Esophagus muscularis mucosa (tissue), 4 donors: ENCODE measurements around the gene FCHO1. TPM values are rescaled to one million over a fixed set of nuclear protein-coding genes. Genes with fewer than 3 reads are reported as not detected.

Source experiments
- DNase-seq: peaks from one replicate; pipeline ENCODE4 v3.0.0-alpha.2; 2017; ENCODE audit errors: extremely low spot score
- H3K27ac ChIP-seq, 4 donors: fragments of 200-600 bp; sonication (generic); replicated peaks in 1 of 4; 1 replicate in 3 of 4; 2 replicates in 1 of 4; pipeline ENCODE4 v1.5.1; 2016 to 2019; ENCODE audit warnings: mild to moderate bottlenecking in 1 of 4
- H3K27me3 ChIP-seq, 4 donors: fragments of 200-600 bp; sonication (generic); one replicate each; pipeline versions ENCODE4 v1.5.1 to v1.6.0; 2016 to 2019
- H3K36me3 ChIP-seq, 4 donors: fragments of 200-600 bp; sonication (generic); one replicate each; pipeline ENCODE4 v1.5.1; 2016 to 2019
- H3K4me1 ChIP-seq, 4 donors: fragments of 200-600 bp; sonication (generic); one replicate each; pipeline ENCODE4 v1.5.1; 2016 to 2019
- H3K4me3 ChIP-seq, 4 donors: fragments of 200-600 bp; sonication (generic); 1 replicate in 2 of 4; 2 replicates in 2 of 4; pipeline ENCODE4 v1.5.1; 2016 to 2019; ENCODE audit warnings: mild to moderate bottlenecking in 4 of 4, moderate library complexity in 1 of 4
- H3K9me3 ChIP-seq, 4 donors: fragments of 200-600 bp; sonication (generic); 1 replicate in 3 of 4; 2 replicates in 1 of 4; pipeline ENCODE4 v1.5.1; 2016 to 2019
- CTCF ChIP-seq, 3 experiments: fragments of 200-600 bp in 2 of 3; fragments of 450-650 bp in 1 of 3; sonication (generic) in 2 of 3; IDR thresholded peaks; one replicate each; pipeline ENCODE4 v1.5.1; 2017 to 2019; ENCODE audit warnings: antibody characterized with exemption in 3 of 3, mild to moderate bottlenecking in 2 of 3, moderate library complexity in 1 of 3
- EP300 ChIP-seq: sonication (generic); formaldehyde crosslinking; IDR thresholded peaks from one replicate; pipeline ENCODE4 v1.6.1; 2017; ENCODE audit warnings: antibody characterized with exemption
- POLR2A ChIP-seq: fragments of 450-650 bp; IDR thresholded peaks from one replicate; pipeline ENCODE4 v1.6.1; 2017; ENCODE audit warnings: antibody characterized with exemption, moderate library complexity, mild to moderate bottlenecking, low read depth
- POLR2AphosphoS5 ChIP-seq, 2 donors: sonication (generic); formaldehyde crosslinking; IDR thresholded peaks; one replicate each; pipeline ENCODE4 v1.6.1; 2017; ENCODE audit warnings: antibody characterized with exemption in 2 of 2
- WGBS: methylation state at CpG from one replicate; pipeline ENCODE4 v1.1.5; 2018; 5-methylcytosine and 5-hydroxymethylcytosine counted together
- intact Hi-C: fragments of 100-400 bp; cut with DNase I; formaldehyde crosslinking; loops from one replicate; pipeline ENCODE4 v1.15.1; 2023
- total RNA-seq, 4 donors: library from RNA; depleted of rRNA; stranded (reverse); fragments of >200 nt; gene quantifications; one replicate each; pipeline versions ENCODE4 v1.1.0 to v1.2.1, GENCODE V29; 2016

The FCHO1 gene
- total RNA-seq, 4 donors from 2014 or later = 1.6 to 2.9 (median 1.9) TPM

GRCh38 chr19:17757125-17757524, 5.8 kb downstream of the FCHO1 start:
- Histone ChIP-seq H3K27me3 (no peaks in the 10 kb centered on the region), H3K36me3 (no peaks in the 10 kb centered on the region), H3K4me1 (peaks cover 0 to 10% (median 8%) of the 10 kb centered on the region in 4 donors), H3K4me3 (no peak overlapping the region), H3K9me3 (no peaks in the 10 kb centered on the region), H3K27ac (no peak overlapping the region)
- TF ChIP-seq CTCF (IDR thresholded peaks at IDR 0.05) (no peak), POLR2A (no peak), EP300 (no peak), POLR2AphosphoS5 (IDR thresholded peaks at IDR 0.05) (no peak)
- no peak for DNase-seq
- intact Hi-C loops = no loop called here
- 29% methylated on average over 9 of the region's 9 CpGs for WGBS

GRCh38 chr19:17758515-17758914, 7.2 kb downstream of the FCHO1 start:
- peaks cover 0 to 10% (median 8%) of the 10 kb centered on the region in 4 donors for H3K4me1 ChIP-seq
- H3K4me3 ChIP-seq = no peak overlapping the region
- 84% methylated on average over 5 of the region's 5 CpGs for WGBS
- no peak overlapping the region for H3K27ac ChIP-seq
- DNase-seq = no peak
- H3K9me3 ChIP-seq = no peaks in the 10 kb centered on the region
- no peaks in the 10 kb centered on the region for H3K36me3 ChIP-seq
- TF ChIP-seq CTCF (IDR thresholded peaks at IDR 0.05) (no peak), POLR2AphosphoS5 (IDR thresholded peaks at IDR 0.05) (no peak), POLR2A (no peak), EP300 (no peak)
- H3K27me3 ChIP-seq = peaks cover 0 to 5% (median 0%) of the 10 kb centered on the region in 4 donors
- intact Hi-C loops = no loop called here

- Histone ChIP-seq H3K27ac (no peak overlapping the region), H3K27me3 (peaks cover 0 to 5% (median 0%) of the 10 kb centered on the region in 4 donors), H3K4me1 (peaks cover 0 to 10% (median 8%) of the 10 kb centered on the region in 4 donors), H3K4me3 (no peak overlapping the region), H3K36me3 (no peaks in the 10 kb centered on the region), H3K9me3 (no peaks in the 10 kb centered on the region)
- 86% methylated on average over 4 of the region's 4 CpGs for WGBS
- TF ChIP-seq EP300 = no peak
- no peak for TF ChIP-seq POLR2AphosphoS5 (IDR thresholded peaks at IDR 0.05)
- TF ChIP-seq POLR2A = no peak
- no peak for TF ChIP-seq CTCF (IDR thresholded peaks at IDR 0.05)
- DNase-seq = no peak
- intact Hi-C loops = no loop called here
Observed at GRCh38 chr19:17761148-17761547, 9.9 kb downstream of the FCHO1 start.

GRCh38 chr19:17762505-17763229, 11.4 kb downstream of the FCHO1 start:
- WGBS = 57% methylated on average over 16 of the region's 17 CpGs

More at GRCh38 chr19:17762505-17763229, 11.4 kb downstream of the FCHO1 start:
- Histone ChIP-seq H3K4me1 (peaks cover 6 to 10% (median 9%) of the 10 kb centered on the region in 4 donors), H3K9me3 (no peaks in the 10 kb centered on the region), H3K27ac (no peak overlapping the region), H3K36me3 (no peaks in the 10 kb centered on the region), H3K27me3 (peaks cover 0 to 10% (median 0%) of the 10 kb centered on the region in 4 donors), H3K4me3 (no peak overlapping the region)
- TF ChIP-seq POLR2A (no peak), EP300 (no peak), CTCF (IDR thresholded peaks at IDR 0.05) (no peak), POLR2AphosphoS5 (IDR thresholded peaks at IDR 0.05) (no peak)
- DNase-seq = no peak
- intact Hi-C loops = no loop called here
